ENCODE measurements around the gene SIM1.

The SIM1 gene

DNA sequence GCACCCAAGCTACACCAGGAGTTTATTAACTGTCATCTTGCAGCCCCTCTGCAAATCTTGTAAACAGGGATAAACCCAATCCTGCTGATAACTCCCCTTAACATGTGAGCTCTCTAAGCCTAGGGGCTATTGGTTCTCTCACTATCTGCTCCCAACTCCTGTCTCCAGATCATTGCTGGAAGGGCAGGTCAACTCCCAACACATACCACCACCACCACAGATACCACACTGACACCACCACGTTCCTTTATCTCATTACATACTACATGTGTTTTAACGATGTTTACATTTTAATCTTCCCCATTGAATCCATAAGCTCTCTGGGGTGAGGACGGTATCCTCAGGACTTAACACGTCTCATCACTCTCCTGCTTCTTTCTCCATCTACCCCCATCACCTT is 51.8 kb downstream of the SIM1 start:
- Histone ChIP-seq H2AFZ (ENCODE audit: low read length) (no peak overlapping the region), H3K36me3 (ENCODE audit: insufficient read depth, low read length) (no peaks in the 10 kb centered on the region), H3K9ac (ENCODE audit: low read depth, low read length, poor library complexity, severe bottlenecking) (no peak overlapping the region), H3K27me3 (ENCODE audit: insufficient read depth, low read length, poor library complexity, severe bottlenecking) (no peaks in the 10 kb centered on the region), H3K4me1 (ENCODE audit: insufficient read depth, low read length, poor library complexity, severe bottlenecking) (peaks cover 6% of the 10 kb centered on the region), H3K9me3 (ENCODE audit: insufficient read depth, low read depth, low read length) (no peaks in the 10 kb centered on the region), H3K79me2 (ENCODE audit: insufficient read depth, low read length) (no peaks in the 10 kb centered on the region), H3F3A (ENCODE audit: low read depth) (no peaks in the 10 kb centered on the region), H3K9me2 (replicated peaks; ENCODE audit: low read depth, low read length) (no peaks in the 10 kb centered on the region), H3K4me2 (ENCODE audit: low read depth, low read length, poor library complexity, severe bottlenecking) (no peak overlapping the region), H4K20me1 (ENCODE audit: insufficient read depth, low read length, poor library complexity, severe bottlenecking) (no peaks in the 10 kb centered on the region), H3K4me3 (ENCODE audit: low read length, poor library complexity, severe bottlenecking) (no peak overlapping the region)
- no peak for TF ChIP-seq EZH2phosphoT487 (IDR thresholded peaks at IDR 0.05; ENCODE audit: borderline replicate concordance)
- TF ChIP-seq, protein P1, sequence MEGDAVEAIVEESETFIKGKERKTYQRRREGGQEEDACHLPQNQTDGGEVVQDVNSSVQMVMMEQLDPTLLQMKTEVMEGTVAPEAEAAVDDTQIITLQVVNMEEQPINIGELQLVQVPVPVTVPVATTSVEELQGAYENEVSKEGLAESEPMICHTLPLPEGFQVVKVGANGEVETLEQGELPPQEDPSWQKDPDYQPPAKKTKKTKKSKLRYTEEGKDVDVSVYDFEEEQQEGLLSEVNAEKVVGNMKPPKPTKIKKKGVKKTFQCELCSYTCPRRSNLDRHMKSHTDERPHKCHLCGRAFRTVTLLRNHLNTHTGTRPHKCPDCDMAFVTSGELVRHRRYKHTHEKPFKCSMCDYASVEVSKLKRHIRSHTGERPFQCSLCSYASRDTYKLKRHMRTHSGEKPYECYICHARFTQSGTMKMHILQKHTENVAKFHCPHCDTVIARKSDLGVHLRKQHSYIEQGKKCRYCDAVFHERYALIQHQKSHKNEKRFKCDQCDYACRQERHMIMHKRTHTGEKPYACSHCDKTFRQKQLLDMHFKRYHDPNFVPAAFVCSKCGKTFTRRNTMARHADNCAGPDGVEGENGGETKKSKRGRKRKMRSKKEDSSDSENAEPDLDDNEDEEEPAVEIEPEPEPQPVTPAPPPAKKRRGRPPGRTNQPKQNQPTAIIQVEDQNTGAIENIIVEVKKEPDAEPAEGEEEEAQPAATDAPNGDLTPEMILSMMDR (conservative IDR thresholded peaks at IDR 0.05; ENCODE audit: low read length) = no peak

DNA sequence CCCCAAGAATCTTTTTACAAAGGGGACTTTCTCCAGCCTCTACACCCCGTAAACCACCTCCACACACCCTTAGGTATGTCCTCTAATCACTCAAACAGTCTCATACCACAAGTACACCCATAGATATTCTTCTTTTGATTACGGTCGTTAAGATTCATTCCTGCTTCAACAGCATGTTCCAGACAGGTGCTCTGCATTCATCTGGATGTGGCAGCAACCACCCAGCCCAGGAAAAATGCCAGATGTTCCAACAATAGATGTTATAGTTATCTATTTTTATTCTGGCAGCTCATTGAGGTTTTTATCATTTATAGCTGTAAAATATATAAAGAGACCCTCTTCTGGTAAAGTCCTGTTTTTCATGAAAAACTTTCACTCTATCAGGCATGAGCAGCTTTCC is 60.7 kb downstream of the SIM1 start:
- H4K20me1 ChIP-seq (ENCODE audit: insufficient read depth, low read length, poor library complexity, severe bottlenecking) = no peaks in the 10 kb centered on the region
- no peaks in the 10 kb centered on the region for H3K9me3 ChIP-seq (ENCODE audit: insufficient read depth, low read depth, low read length)
- no peaks in the 10 kb centered on the region for H3K27me3 ChIP-seq (ENCODE audit: insufficient read depth, low read length, poor library complexity, severe bottlenecking)
- no peak overlapping the region for H3K4me2 ChIP-seq (ENCODE audit: low read depth, low read length, poor library complexity, severe bottlenecking)
- H3K9ac ChIP-seq (ENCODE audit: low read depth, low read length, poor library complexity, severe bottlenecking) = no peak overlapping the region
- TF ChIP-seq EZH2phosphoT487 (IDR thresholded peaks at IDR 0.05; ENCODE audit: borderline replicate concordance) = no peak
- no peaks in the 10 kb centered on the region for H3K4me1 ChIP-seq (ENCODE audit: insufficient read depth, low read length, poor library complexity, severe bottlenecking)
- H3F3A ChIP-seq (ENCODE audit: low read depth) = no peaks in the 10 kb centered on the region
- no peaks in the 10 kb centered on the region for H3K36me3 ChIP-seq (ENCODE audit: insufficient read depth, low read length)
- no peaks in the 10 kb centered on the region for H3K79me2 ChIP-seq (ENCODE audit: insufficient read depth, low read length)
- H3K9me2 ChIP-seq (replicated peaks; ENCODE audit: low read depth, low read length) = no peaks in the 10 kb centered on the region
- H3K4me3 ChIP-seq (ENCODE audit: low read length, poor library complexity, severe bottlenecking) = no peak overlapping the region
- no peak overlapping the region for H2AFZ ChIP-seq (ENCODE audit: low read length)

DNA sequence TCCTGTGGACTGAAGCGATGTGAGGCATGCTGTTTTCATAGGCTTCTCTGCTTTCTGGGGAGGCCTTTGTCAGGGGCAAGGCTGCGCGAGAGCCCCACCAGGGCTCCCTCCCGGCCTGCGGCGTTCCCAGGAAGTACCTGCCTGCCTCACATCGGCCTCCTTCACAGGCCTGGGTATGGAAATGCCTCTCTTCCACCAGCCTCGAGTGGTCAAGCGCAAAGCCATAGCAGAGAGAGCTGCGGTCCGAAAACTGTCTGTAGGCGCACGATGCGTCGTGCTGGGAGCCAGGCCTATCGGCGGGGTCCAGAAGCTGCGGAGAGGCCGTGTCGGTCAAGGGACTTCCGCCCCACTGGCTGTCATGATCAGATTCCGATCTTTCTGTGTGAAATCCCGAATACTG is 71.2 kb downstream of the SIM1 start:
- H3K4me2 ChIP-seq (ENCODE audit: low read depth, low read length, poor library complexity, severe bottlenecking) = no peak overlapping the region
- no peaks in the 10 kb centered on the region for H3K9me2 ChIP-seq (replicated peaks; ENCODE audit: low read depth, low read length)
- TF ChIP-seq, protein P1 (conservative IDR thresholded peaks at IDR 0.05; ENCODE audit: low read length) = no peak
- TF ChIP-seq EZH2phosphoT487 (IDR thresholded peaks at IDR 0.05; ENCODE audit: borderline replicate concordance) = no peak
- no peaks in the 10 kb centered on the region for H3K9me3 ChIP-seq (ENCODE audit: insufficient read depth, low read depth, low read length)
- no peaks in the 10 kb centered on the region for H3K4me1 ChIP-seq (ENCODE audit: insufficient read depth, low read length, poor library complexity, severe bottlenecking)
- H3K4me3 ChIP-seq (ENCODE audit: low read length, poor library complexity, severe bottlenecking) = no peak overlapping the region
- no peaks in the 10 kb centered on the region for H3F3A ChIP-seq (ENCODE audit: low read depth)
- no peaks in the 10 kb centered on the region for H3K27me3 ChIP-seq (ENCODE audit: insufficient read depth, low read length, poor library complexity, severe bottlenecking)
- H3K79me2 ChIP-seq (ENCODE audit: insufficient read depth, low read length) = no peaks in the 10 kb centered on the region
- H2AFZ ChIP-seq (ENCODE audit: low read length) = no peak overlapping the region
- H4K20me1 ChIP-seq (ENCODE audit: insufficient read depth, low read length, poor library complexity, severe bottlenecking) = no peaks in the 10 kb centered on the region
- H3K36me3 ChIP-seq (ENCODE audit: insufficient read depth, low read length) = no peaks in the 10 kb centered on the region
- no peak overlapping the region for H3K9ac ChIP-seq (ENCODE audit: low read depth, low read length, poor library complexity, severe bottlenecking)

DNA sequence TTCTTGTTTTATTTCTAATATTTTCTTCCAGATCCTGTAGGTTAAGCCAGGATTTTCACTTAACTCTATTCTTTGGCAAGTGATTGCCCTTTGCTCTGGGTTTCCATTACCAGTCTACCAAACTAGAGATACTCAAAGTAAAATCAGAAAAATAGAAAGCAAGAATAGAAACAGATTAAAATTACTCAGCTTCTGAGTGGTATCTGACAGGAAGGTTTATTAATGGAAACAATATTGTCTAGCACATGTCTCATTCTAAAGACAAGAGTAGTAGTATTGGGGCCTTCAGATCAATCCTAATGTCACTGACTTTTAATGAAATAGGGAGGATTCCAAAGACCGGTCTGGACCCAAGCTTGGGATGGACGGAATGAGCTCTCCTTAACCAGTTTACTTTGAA is 72.3 kb downstream of the SIM1 start:
- Histone ChIP-seq H3K27me3 (ENCODE audit: insufficient read depth, low read length, poor library complexity, severe bottlenecking) (no peaks in the 10 kb centered on the region), H4K20me1 (ENCODE audit: insufficient read depth, low read length, poor library complexity, severe bottlenecking) (no peaks in the 10 kb centered on the region), H3K4me3 (ENCODE audit: low read length, poor library complexity, severe bottlenecking) (no peak overlapping the region), H3K9me2 (replicated peaks; ENCODE audit: low read depth, low read length) (no peaks in the 10 kb centered on the region), H3F3A (ENCODE audit: low read depth) (no peaks in the 10 kb centered on the region), H3K4me1 (ENCODE audit: insufficient read depth, low read length, poor library complexity, severe bottlenecking) (no peaks in the 10 kb centered on the region), H3K9ac (ENCODE audit: low read depth, low read length, poor library complexity, severe bottlenecking) (no peak overlapping the region), H3K36me3 (ENCODE audit: insufficient read depth, low read length) (no peaks in the 10 kb centered on the region), H3K79me2 (ENCODE audit: insufficient read depth, low read length) (no peaks in the 10 kb centered on the region), H3K4me2 (ENCODE audit: low read depth, low read length, poor library complexity, severe bottlenecking) (no peak overlapping the region), H2AFZ (ENCODE audit: low read length) (no peak overlapping the region), H3K9me3 (ENCODE audit: insufficient read depth, low read depth, low read length) (no peaks in the 10 kb centered on the region)
- no peak for TF ChIP-seq EZH2phosphoT487 (IDR thresholded peaks at IDR 0.05; ENCODE audit: borderline replicate concordance)
- TF ChIP-seq, protein P1 (conservative IDR thresholded peaks at IDR 0.05; ENCODE audit: low read length) = no peak
